OCI-LY1 (cell line): Measurements from ENCODE around the gene IDH3A.

Source experiments
- H2AFZ ChIP-seq: fragments of 200-600 bp; sonication (generic), shearing (Covaris generic); 2 replicates; pipeline ENCODE4 v1.6.0; 2014; ENCODE audit warnings: antibody characterized with exemption, mild to moderate bottlenecking, low read length
- H3F3A ChIP-seq: fragments of 200-600 bp; sonication (generic), shearing (Covaris generic); 2 replicates; pipeline ENCODE4 v1.6.0; 2014; ENCODE audit warnings: mild to moderate bottlenecking, antibody characterized with exemption, low read length, moderate library complexity; ENCODE audit not compliant: insufficient read depth
- H3K27ac ChIP-seq: fragments of 200-600 bp; sonication (generic); 2 replicates; pipeline ENCODE4 v1.5.1; 2014; ENCODE audit warnings: low read length, mixed run types, mild to moderate bottlenecking, low read depth; ENCODE audit not compliant: poor library complexity, severe bottlenecking
- H3K27me3 ChIP-seq: fragments of 200-600 bp; sonication (generic); 2 replicates; pipeline ENCODE4 v1.6.0; 2014; ENCODE audit warnings: antibody characterized with exemption, mild to moderate bottlenecking, low read length, moderate library complexity; ENCODE audit not compliant: insufficient read depth
- H3K36me3 ChIP-seq: fragments of 200-600 bp; sonication (generic); 2 replicates; pipeline ENCODE4 v1.6.1; 2014; ENCODE audit warnings: mild to moderate bottlenecking, antibody characterized with exemption, low read length, moderate library complexity, mixed read lengths; ENCODE audit not compliant: insufficient read depth
- H3K4me1 ChIP-seq: fragments of 200-600 bp; sonication (generic); 2 replicates; pipeline ENCODE4 v1.5.1; 2014; ENCODE audit warnings: mild to moderate bottlenecking, low read length, moderate library complexity; ENCODE audit not compliant: insufficient read depth, severe bottlenecking
- H3K4me2 ChIP-seq: fragments of 200-600 bp; sonication (generic), shearing (Covaris generic); 2 replicates; pipeline ENCODE4 v1.6.1; 2014; ENCODE audit warnings: low read length
- H3K4me3 ChIP-seq: fragments of 200-600 bp; sonication (generic); 2 replicates; pipeline ENCODE4 v1.5.1; 2014; ENCODE audit warnings: low read length, low read depth, mild to moderate bottlenecking, mixed read lengths; ENCODE audit not compliant: poor library complexity, severe bottlenecking
- H3K79me2 ChIP-seq: fragments of 200-600 bp; shearing (Covaris generic); 2 replicates; pipeline ENCODE4 v1.6.1; 2016; ENCODE audit warnings: mixed run types, low read length, mixed read lengths; ENCODE audit not compliant: insufficient read depth
- H3K9ac ChIP-seq: fragments of 200-600 bp; sonication (generic), shearing (Covaris generic); 2 replicates; pipeline ENCODE4 v1.6.1; 2014; ENCODE audit warnings: mild to moderate bottlenecking, low read length, mixed read lengths
- H3K9me2 ChIP-seq: fragments of 200-600 bp; sonication (generic), shearing (Covaris generic); 2 replicates; pipeline ENCODE4 v1.6.1; 2014; ENCODE audit warnings: low read depth, mild to moderate bottlenecking, low read length, mixed read lengths
- H3K9me3 ChIP-seq: fragments of 200-600 bp; shearing (Covaris generic); 2 replicates; pipeline ENCODE4 v1.6.1; 2014; ENCODE audit warnings: low read length, mixed read lengths
- H4K20me1 ChIP-seq: fragments of 200-600 bp; sonication (generic), shearing (Covaris generic); 2 replicates; pipeline ENCODE4 v1.6.0; 2016; ENCODE audit warnings: mild to moderate bottlenecking, low read length; ENCODE audit not compliant: insufficient read depth
- EZH2 ChIP-seq: fragments of 200-600 bp; sonication (generic), shearing (Covaris generic); IDR thresholded peaks from 2 replicates; pipeline ENCODE4 v1.8.0; 2017; ENCODE audit warnings: borderline replicate concordance, mixed run types, mild to moderate bottlenecking, antibody characterized with exemption, low read length, moderate library complexity, mixed read lengths
- TF ChIP-seq, protein P1 (sequence below): fragments of 200-600 bp; sonication (generic), shearing (Covaris generic); IDR thresholded peaks from 2 replicates; pipeline ENCODE4 v1.5.1; 2017; ENCODE audit warnings: mild to moderate bottlenecking, antibody characterized with exemption, low read length, moderate library complexity, mixed read lengths

IDH3A gene

GRCh38 chr15:78201281-78202190 is 52.4 kb downstream of the IDH3A start:
- H3K27me3 ChIP-seq, result peaks cover 8% of the 10 kb centered on the region
- H3K9ac ChIP-seq, result no peak overlapping the region
- H3K79me2 ChIP-seq, result no peaks in the 10 kb centered on the region
- H3K27ac ChIP-seq, result no peak overlapping the region
- no peaks in the 10 kb centered on the region for H3K9me2 ChIP-seq
- no peak overlapping the region for H3K4me2 ChIP-seq
- TF ChIP-seq, protein P1, sequence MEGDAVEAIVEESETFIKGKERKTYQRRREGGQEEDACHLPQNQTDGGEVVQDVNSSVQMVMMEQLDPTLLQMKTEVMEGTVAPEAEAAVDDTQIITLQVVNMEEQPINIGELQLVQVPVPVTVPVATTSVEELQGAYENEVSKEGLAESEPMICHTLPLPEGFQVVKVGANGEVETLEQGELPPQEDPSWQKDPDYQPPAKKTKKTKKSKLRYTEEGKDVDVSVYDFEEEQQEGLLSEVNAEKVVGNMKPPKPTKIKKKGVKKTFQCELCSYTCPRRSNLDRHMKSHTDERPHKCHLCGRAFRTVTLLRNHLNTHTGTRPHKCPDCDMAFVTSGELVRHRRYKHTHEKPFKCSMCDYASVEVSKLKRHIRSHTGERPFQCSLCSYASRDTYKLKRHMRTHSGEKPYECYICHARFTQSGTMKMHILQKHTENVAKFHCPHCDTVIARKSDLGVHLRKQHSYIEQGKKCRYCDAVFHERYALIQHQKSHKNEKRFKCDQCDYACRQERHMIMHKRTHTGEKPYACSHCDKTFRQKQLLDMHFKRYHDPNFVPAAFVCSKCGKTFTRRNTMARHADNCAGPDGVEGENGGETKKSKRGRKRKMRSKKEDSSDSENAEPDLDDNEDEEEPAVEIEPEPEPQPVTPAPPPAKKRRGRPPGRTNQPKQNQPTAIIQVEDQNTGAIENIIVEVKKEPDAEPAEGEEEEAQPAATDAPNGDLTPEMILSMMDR, result no peak
- no peak for TF ChIP-seq EZH2
- no peaks in the 10 kb centered on the region for H3K36me3 ChIP-seq
- H3K4me3 ChIP-seq, result no peak overlapping the region
- H2AFZ ChIP-seq, result no peak overlapping the region
- no peaks in the 10 kb centered on the region for H3F3A ChIP-seq
- no peaks in the 10 kb centered on the region for H4K20me1 ChIP-seq
- H3K9me3 ChIP-seq, result no peaks in the 10 kb centered on the region
- no peaks in the 10 kb centered on the region for H3K4me1 ChIP-seq

- peaks cover 8% of the 10 kb centered on the region for H3K27me3 ChIP-seq
- no peaks in the 10 kb centered on the region for H3K9me2 ChIP-seq
- H4K20me1 ChIP-seq, result no peaks in the 10 kb centered on the region
- H3K4me2 ChIP-seq, result no peak overlapping the region
- H3K36me3 ChIP-seq, result no peaks in the 10 kb centered on the region
- no peaks in the 10 kb centered on the region for H3K4me1 ChIP-seq
- no peak overlapping the region for H3K4me3 ChIP-seq
- no peaks in the 10 kb centered on the region for H3K9me3 ChIP-seq
- no peak overlapping the region for H3K27ac ChIP-seq
- no peaks in the 10 kb centered on the region for H3F3A ChIP-seq
- no peak overlapping the region for H2AFZ ChIP-seq
- TF ChIP-seq EZH2, result no peak
- TF ChIP-seq, protein P1, result no peak
- H3K79me2 ChIP-seq, result no peaks in the 10 kb centered on the region
- no peak overlapping the region for H3K9ac ChIP-seq
Observed at GRCh38 chr15:78203346-78204225, 54.4 kb downstream of the IDH3A start.

DNA sequence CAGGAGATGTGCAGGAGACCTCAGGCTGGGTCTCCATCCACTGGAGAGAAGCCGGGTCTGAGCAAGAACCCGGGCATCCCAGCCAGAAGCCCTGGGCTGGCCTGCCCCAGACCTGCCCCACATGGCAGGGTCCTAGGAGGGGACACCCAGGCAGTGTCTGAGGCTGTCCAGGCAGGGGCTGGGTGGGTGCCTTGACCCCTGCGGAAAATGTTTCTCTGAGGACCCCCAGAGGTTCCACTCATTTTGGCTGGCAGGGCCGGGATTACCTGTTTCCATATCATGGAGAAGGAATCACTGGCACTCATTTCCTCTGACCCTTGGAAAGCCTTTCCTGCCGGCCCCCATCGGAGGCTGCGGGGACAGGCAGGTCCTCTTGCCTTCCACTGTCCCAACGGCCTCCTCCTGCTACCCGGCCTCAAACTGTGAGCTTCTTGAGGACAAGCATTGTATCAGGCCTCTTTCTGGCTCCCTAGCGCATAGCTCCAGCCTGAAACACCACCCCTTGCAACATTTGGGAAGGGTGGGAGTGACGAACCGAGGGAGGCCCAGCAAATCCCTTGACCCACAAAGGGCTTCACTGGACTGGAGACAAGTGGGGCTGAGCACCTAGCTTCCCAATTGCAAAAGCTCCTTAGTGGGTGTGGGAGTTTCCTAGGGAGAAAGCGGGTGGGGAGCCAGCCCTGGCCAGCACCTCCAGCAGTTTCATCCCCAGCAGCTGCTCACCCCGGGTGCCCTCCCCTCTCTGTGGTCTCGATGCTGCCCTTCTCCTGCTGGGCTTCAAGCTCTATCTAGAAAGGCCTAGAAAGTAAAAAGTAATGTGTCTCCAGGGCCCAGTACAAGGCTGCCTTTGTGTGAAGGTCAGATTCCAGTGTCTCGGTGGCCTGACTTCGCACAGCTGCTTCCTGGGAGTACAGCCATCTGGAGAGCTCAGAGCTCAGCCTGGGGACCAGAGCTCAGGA is 55.5 kb downstream of the IDH3A start:
- H3K9ac ChIP-seq, result no peak overlapping the region
- H4K20me1 ChIP-seq, result no peaks in the 10 kb centered on the region
- no peak for TF ChIP-seq EZH2
- TF ChIP-seq, protein P1, result no peak
- H3K4me3 ChIP-seq, result no peak overlapping the region
- no peaks in the 10 kb centered on the region for H3K9me3 ChIP-seq
- no peak overlapping the region for H2AFZ ChIP-seq
- H3K4me1 ChIP-seq, result no peaks in the 10 kb centered on the region
- no peaks in the 10 kb centered on the region for H3F3A ChIP-seq
- peaks cover 8% of the 10 kb centered on the region for H3K27me3 ChIP-seq
- H3K9me2 ChIP-seq, result no peaks in the 10 kb centered on the region
- no peak overlapping the region for H3K27ac ChIP-seq
- H3K79me2 ChIP-seq, result no peaks in the 10 kb centered on the region
- no peak overlapping the region for H3K4me2 ChIP-seq
- H3K36me3 ChIP-seq, result no peaks in the 10 kb centered on the region
